Measurements from ENCODE around the gene UBR1. TPM values are rescaled to one million over a fixed set of nuclear protein-coding genes. Genes with fewer than 3 reads are reported as not detected.

UBR1 gene
- total and polyA plus RNA-seq, 2 experiments from 2014 or later, result 17.2 to 19.6 TPM

- no peak overlapping the region for H3K27ac ChIP-seq (ENCODE audit: low read depth)
- H3K9me3 Mint-ChIP-seq, result no peaks in the 10 kb centered on the region
- H3K4me1 ChIP-seq (ENCODE audit: insufficient read depth), result no peaks in the 10 kb centered on the region
- ATAC-seq (no peak), DNase-seq (ENCODE audit: low spot score) (no peak)
- H3K9me2 ChIP-seq (ENCODE audit: insufficient read depth), result no peaks in the 10 kb centered on the region
- no peaks in the 10 kb centered on the region for H3K27me3 Mint-ChIP-seq (ENCODE audit: insufficient read depth, low read depth, poor library complexity)
- no peaks in the 10 kb centered on the region for H3K79me2 ChIP-seq (replicated peaks; ENCODE audit: insufficient read depth)
- no peaks in the 10 kb centered on the region for H3K4me1 Mint-ChIP-seq
- no peak overlapping the region for H3K4me3 Mint-ChIP-seq
- H3F3A ChIP-seq (replicated peaks; ENCODE audit: low read depth), result no peaks in the 10 kb centered on the region
- H3K4me2 ChIP-seq, result no peak overlapping the region
- no peak overlapping the region for H3K27ac Mint-ChIP-seq
- no peak for TF ChIP-seq ZNF462 (CRISPR knock-in tag; IDR thresholded peaks at IDR 0.05)
- no peak for TF ChIP-seq ZNF331 (CRISPR knock-in tag; IDR thresholded peaks at IDR 0.05; ENCODE audit: low read depth)
- no peak for TF ChIP-seq POLR2AphosphoS5 (IDR thresholded peaks at IDR 0.05; ENCODE audit: low read depth)
- TF ChIP-seq EZH2phosphoT487 (IDR thresholded peaks at IDR 0.05; ENCODE audit: unreplicated experiment), result no peak
- TF ChIP-seq NANOG (IDR thresholded peaks at IDR 0.05; ENCODE audit: borderline replicate concordance), result no peak
- TF ChIP-seq ETS1 (IDR thresholded peaks at IDR 0.05), result no peak
- no peak for TF ChIP-seq REST (IDR thresholded peaks at IDR 0.05; ENCODE audit: unreplicated experiment)
- no peak for TF ChIP-seq CREB1 (CRISPR knock-in tag; IDR thresholded peaks at IDR 0.05; ENCODE audit: low read depth)
- TF ChIP-seq STAT1 (IDR thresholded peaks at IDR 0.05; ENCODE audit: unreplicated experiment), result no peak
- TF ChIP-seq ZNF114 (CRISPR knock-in tag; IDR thresholded peaks at IDR 0.05), result no peak
- TF ChIP-seq JUNB (IDR thresholded peaks at IDR 0.05; ENCODE audit: unreplicated experiment), result no peak
- no peak for TF ChIP-seq CTCF (conservative IDR thresholded peaks at IDR 0.05; ENCODE audit: low read depth in 2 of 2)
- no peak for TF ChIP-seq EZH2 (IDR thresholded peaks at IDR 0.05; ENCODE audit: low read depth, unreplicated experiment)
- H2AFZ ChIP-seq, result no peak overlapping the region
- H3K36me3 ChIP-seq (ENCODE audit: insufficient read depth), result peaks cover 15% of the 10 kb centered on the region
- H3K27me3 ChIP-seq (ENCODE audit: insufficient read depth), result no peaks in the 10 kb centered on the region
- H3K36me3 Mint-ChIP-seq (ENCODE audit: low read depth), result peaks cover 19% of the 10 kb centered on the region
- no peak overlapping the region for H3K4me3 ChIP-seq
- no peaks in the 10 kb centered on the region for H4K20me1 ChIP-seq (replicated peaks; ENCODE audit: insufficient read depth)
Measured at GRCh38 chr15:43025150-43025549, 80.7 kb downstream of the UBR1 start.
